Dedifferentiated amniotic fluid mesenchymal stem cell (primary cell): ENCODE data around the gene PRICKLE2.
"Not testable (repeated sequence)": the region's sequence is repeated elsewhere in the genome, so short reads cannot be mapped to it uniquely, and the experiment has no call there.

ENCODE experiments used
- DNase-seq: peaks from one replicate; pipeline ENCODE4 v3.0.0-alpha.2; 2016; ENCODE audit errors: extremely low spot score

Gene PRICKLE2

GRCh38 chr3:64102147-64102546 lies 123.1 kb downstream of the PRICKLE2 start:
- DNase-seq: no peak

GRCh38 chr3:64099316-64099715 lies 126.0 kb downstream of the PRICKLE2 start:
- DNase-seq: no peak

GRCh38 chr3:64098670-64099069 lies 126.6 kb downstream of the PRICKLE2 start:
- DNase-seq: no peak

GRCh38 chr3:64097920-64098319 lies 127.3 kb downstream of the PRICKLE2 start:
- DNase-seq: no peak

GRCh38 chr3:64095802-64096201 lies 129.5 kb downstream of the PRICKLE2 start:
- DNase-seq: no peak

GRCh38 chr3:64094713-64095079 lies 130.6 kb downstream of the PRICKLE2 start:
- no peak for DNase-seq

GRCh38 chr3:64093825-64094712 lies 131.2 kb downstream of the PRICKLE2 start:
- no peak for DNase-seq

- DNase-seq: no peak
These were observed 132.1 kb downstream of the PRICKLE2 start for GRCh38 chr3:64093211-64093610.

GRCh38 chr3:64091501-64091900 lies 133.8 kb downstream of the PRICKLE2 start:
- DNase-seq: no peak

- not testable (repeated sequence) for DNase-seq
These were observed 135.9 kb downstream of the PRICKLE2 start for GRCh38 chr3:64089386-64089785.

GRCh38 chr3:64088408-64089205 lies 136.7 kb downstream of the PRICKLE2 start:
- no peak for DNase-seq

- DNase-seq: no peak
These were observed 138.6 kb downstream of the PRICKLE2 start for GRCh38 chr3:64086479-64087252.

- no peak for DNase-seq
These were observed 140.6 kb downstream of the PRICKLE2 start for GRCh38 chr3:64084640-64085039.

- DNase-seq: no peak
These were observed 141.7 kb downstream of the PRICKLE2 start for GRCh38 chr3:64083575-64083974.

- no peak for DNase-seq
These were observed 142.2 kb downstream of the PRICKLE2 start for GRCh38 chr3:64082961-64083541.

- no peak for DNase-seq
These were observed 142.9 kb downstream of the PRICKLE2 start for GRCh38 chr3:64082411-64082810.

GRCh38 chr3:64081235-64081630 lies 144.0 kb downstream of the PRICKLE2 start:
- no peak for DNase-seq

GRCh38 chr3:64080616-64081234 lies 144.5 kb downstream of the PRICKLE2 start:
- no peak for DNase-seq

GRCh38 chr3:64079369-64080150 lies 145.7 kb downstream of the PRICKLE2 start:
- no peak for DNase-seq

- DNase-seq: no peak
These were observed 146.3 kb downstream of the PRICKLE2 start for GRCh38 chr3:64078966-64079365.
